H7 (cell line): ENCODE measurements around the gene CEPT1. TPM values are rescaled to one million over a fixed set of nuclear protein-coding genes. Genes with fewer than 3 reads are reported as not detected.
"Not testable (repeated sequence)": the region's sequence is repeated elsewhere in the genome, so short reads cannot be mapped to it uniquely, and the experiment has no call there.

Experiments used
- DNase-seq: peaks from one replicate; pipeline ENCODE4 v3.0.0; 2012
- H3K27me3 ChIP-seq: 2 replicates; pipeline ENCODE4 v1.6.0; 2011; ENCODE audit warnings: mild to moderate bottlenecking, low read length; ENCODE audit not compliant: control insufficient read depth, insufficient read depth
- H3K36me3 ChIP-seq: replicated peaks from 2 replicates; pipeline ENCODE4 v1.5.1; 2011; ENCODE audit warnings: low read length; ENCODE audit not compliant: control insufficient read depth, insufficient read depth
- H3K4me3 ChIP-seq: 2 replicates; pipeline ENCODE4 v1.5.1; 2011; ENCODE audit warnings: low read depth, mild to moderate bottlenecking, control low read depth, low read length, moderate library complexity; ENCODE audit not compliant: insufficient read depth
- total RNA-seq: library from RNA; depleted of rRNA; stranded (reverse); fragments of >200 nt; shearing (Covaris generic); gene quantifications from 2 replicates; pipeline ENCODE4 v1.2.3, GENCODE V29; 2014

CEPT1 gene
- total RNA-seq, 1 experiment from 2014 or later, result 20.1 TPM

DNA sequence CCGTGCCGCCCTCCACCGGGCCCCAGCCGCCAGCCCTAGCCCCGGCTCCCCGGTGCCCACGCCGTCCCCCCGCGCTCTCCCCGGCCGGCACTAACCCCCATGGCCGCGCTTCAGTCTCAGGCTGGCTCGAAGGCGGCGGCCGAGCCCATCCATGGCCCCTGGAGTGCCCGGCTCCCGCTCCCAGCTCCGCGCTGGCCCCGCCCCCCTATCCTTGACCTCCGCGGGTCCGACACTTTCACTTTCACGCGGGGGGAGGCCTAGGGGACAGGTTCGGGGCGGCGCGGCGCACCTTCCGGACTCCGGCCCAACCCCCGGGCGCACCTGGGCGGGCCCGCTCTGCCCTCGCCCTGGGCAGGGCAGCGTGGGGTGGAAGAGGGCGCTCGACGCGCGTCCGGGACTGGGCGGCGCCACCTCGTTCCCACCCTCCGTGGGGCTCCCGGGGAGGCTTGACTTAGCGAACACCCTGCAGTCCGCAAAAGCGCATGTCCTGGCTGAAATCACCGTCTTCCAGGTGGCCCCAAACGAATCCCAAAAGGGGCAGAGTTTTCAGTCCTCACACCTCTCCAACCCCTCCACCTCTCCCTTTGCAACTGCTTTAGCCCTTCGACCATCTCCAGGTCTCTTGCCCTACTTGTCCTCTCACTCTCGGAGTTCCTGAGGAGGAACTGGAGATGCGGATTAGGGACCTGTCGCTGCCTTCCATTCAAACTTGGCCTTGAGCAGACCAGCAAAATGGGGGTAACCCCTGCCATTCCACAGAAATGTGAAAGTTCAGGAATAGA, 64.4 kb downstream of the CEPT1 start:
- H3K4me3 ChIP-seq, result no peak overlapping the region; the same call in 1 of the 2 replicates
- peaks cover 11% of the 10 kb centered on the region; the same call in 1 of the 2 replicates for H3K27me3 ChIP-seq
- no peaks in the 10 kb centered on the region for H3K36me3 ChIP-seq
- DNase-seq, result peak; percentile 54

DNA sequence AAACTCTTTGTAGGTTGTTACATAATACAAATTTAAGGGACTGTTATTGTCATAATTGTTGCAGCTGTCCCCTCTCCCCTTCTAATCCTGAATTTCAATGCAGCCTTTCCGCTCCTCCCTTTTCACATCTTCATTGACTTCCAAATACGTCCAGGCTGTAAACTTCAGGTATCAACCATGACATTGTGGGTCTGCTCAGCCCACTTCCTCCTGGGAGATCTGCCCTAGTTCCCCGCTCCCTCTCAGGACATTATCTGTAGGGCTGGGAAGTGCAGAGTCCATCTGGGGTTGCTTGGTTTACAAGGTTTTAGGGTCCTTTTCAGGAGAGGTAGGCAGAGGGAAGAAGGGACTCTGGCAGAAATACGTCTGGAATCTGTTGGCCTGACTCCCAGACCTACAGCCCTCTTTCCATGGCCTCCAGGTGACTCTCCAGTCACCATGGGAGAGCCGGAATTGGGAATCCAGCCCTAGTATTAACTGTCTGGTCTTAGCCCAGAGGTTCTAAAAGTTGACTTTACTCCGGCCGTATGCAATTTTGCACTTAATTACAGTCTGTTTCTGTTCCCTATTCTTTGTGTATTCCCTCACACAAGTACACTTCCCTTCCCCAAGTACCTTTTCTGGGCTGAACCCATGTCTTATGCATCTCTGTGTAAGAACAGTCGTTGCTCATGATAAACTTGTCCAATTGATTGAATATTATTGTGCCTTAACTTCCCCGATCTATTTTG, 65.1 kb downstream of the CEPT1 start:
- Histone ChIP-seq H3K27me3 (peaks cover 11% of the 10 kb centered on the region; the same call in 1 of the 2 replicates), H3K36me3 (no peaks in the 10 kb centered on the region), H3K4me3 (no peak overlapping the region)
- no peak for DNase-seq

DNA sequence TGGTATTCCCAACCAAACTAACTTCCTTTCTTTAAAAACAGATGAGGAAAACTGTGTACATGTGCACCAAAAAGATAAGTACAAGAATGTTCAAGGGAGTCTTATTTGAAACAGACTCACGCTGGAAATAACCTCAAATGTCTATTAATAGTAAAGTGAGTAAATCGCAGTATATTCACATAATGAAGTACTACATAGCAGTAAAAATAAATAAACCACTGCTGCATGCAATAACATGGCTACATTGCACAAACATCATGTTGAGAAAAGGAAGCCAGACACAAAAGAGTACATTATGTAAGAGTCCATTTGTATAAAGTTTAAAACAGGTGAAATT, 65.7 kb downstream of the CEPT1 start:
- no peak overlapping the region for H3K4me3 ChIP-seq
- peaks cover 11% of the 10 kb centered on the region; the same call in 1 of the 2 replicates for H3K27me3 ChIP-seq
- no peaks in the 10 kb centered on the region for H3K36me3 ChIP-seq
- no peak for DNase-seq

DNA sequence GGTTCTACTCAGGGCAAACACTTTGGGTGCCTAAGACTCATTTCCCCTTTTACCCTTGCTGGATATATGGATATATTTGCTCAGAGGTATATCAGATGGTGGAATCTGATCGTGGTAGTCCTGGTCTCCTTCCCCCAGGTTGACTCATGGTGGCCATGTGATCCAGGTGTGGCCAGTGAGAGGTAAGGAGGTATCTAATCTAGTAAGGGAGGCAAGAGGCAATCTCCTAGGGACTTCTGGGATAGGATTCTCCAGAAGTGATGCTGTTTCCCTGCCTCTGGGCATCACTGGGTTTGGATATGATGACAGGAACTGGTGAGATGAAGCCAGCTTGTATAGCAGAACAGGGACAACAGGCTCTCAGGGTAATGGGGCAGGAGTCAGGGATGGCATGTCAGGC, 68.9 kb downstream of the CEPT1 start:
- Histone ChIP-seq H3K27me3 (peaks cover 8% of the 10 kb centered on the region; the same call in 1 of the 2 replicates), H3K4me3 (no peak overlapping the region), H3K36me3 (no peaks in the 10 kb centered on the region)
- DNase-seq, result no peak

DNA sequence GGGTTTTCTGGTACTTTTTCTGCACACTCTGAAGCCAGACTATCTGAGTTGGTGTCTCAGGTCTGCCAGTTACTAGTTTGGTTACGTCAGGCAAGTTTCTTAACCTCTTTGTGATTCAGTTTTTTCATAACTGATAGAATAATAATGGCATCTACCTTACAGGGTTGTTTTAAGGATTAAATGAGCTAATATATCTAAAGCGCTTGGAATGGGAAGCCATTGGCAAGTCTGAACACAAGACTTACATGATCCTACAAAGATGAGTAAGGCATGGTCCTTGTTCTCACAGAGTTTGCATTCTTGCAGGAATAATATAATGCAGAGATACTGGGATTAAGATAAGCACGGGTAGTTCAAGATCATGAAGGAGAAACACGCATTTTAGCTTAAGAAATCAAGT, 69.6 kb downstream of the CEPT1 start:
- H3K36me3 ChIP-seq, result no peaks in the 10 kb centered on the region
- H3K4me3 ChIP-seq, result no peak overlapping the region
- H3K27me3 ChIP-seq, result peaks cover 5% of the 10 kb centered on the region; the same call in 1 of the 2 replicates
- no peak for DNase-seq

DNA sequence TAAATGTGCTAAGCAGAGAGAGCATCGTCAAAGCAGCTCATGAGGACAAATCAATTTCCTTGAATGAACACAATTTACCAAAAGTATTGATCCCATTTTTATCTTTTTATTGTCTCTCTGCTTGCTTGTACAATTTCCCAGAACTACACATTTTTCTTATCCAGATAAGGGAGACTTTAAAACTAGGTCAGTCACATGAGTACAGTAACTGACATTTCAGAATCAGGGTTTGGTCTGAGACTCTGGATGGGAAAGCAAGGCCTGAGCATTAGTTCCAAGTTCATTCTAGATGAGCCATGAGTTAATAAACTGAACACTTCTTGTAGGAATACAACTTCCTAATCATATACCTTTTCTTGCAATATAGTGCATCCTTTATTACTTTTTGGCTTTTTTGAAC, 71.9 kb downstream of the CEPT1 start:
- DNase-seq, result no peak
- no peak overlapping the region for H3K4me3 ChIP-seq
- H3K36me3 ChIP-seq, result no peaks in the 10 kb centered on the region
- no peaks in the 10 kb centered on the region for H3K27me3 ChIP-seq

DNA sequence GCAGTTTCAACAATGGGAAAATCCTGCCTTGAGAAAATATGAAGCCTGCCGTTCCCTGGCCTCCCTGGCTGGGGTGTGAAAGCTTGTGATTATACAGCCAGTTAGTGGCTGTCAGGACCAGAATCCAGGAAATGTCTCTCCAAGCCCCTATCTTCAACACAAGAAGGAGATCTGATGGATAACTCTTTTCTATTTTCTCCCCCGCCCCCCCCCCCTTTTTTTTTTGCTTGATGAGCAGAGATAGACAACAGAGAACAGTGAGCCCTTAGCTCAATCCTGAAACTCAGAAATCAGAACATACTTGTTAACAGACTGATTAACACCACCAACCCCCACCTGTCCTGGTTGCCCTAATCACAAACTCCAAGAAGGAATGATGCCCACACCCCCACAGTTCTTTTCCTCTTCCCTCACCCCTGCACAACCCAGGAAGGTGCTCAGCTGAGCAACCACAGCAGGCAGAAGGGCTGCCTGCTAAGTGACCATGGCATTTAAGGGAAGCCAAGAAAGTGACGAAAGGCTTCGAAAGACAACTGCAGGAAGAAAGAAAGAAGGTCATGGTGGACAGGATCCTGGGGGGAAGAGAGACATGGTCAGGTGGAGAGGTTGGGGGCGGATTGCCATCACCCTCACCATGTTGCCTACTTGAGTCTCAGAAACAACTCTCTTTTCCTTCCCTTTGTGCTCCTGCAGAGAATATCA, 72.8 kb downstream of the CEPT1 start:
- Histone ChIP-seq H3K27me3 (no peaks in the 10 kb centered on the region), H3K36me3 (no peaks in the 10 kb centered on the region), H3K4me3 (no peak overlapping the region)
- DNase-seq, result no peak

DNA sequence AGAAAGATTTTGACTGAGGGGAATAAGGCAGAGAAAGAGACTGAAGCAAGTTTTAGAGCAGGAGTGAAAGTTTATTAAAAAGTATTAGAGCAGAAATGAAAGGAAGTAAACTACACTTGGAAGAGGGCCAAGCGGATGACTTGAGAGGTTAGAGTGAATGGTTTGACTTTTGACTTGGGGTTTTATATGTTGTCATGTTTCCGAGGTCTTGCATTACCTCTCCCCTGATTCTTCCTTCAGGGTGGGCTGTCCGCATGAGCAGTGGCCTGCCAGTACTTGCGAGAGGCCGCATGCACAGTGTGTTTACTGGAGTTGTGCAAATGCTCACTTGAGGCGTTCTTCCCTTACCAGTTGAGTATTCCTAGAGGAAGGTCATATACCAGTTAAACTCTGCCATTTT, 73.4 kb downstream of the CEPT1 start:
- Histone ChIP-seq H3K27me3 (no peaks in the 10 kb centered on the region), H3K4me3 (no peak overlapping the region), H3K36me3 (no peaks in the 10 kb centered on the region)
- no peak for DNase-seq

DNA sequence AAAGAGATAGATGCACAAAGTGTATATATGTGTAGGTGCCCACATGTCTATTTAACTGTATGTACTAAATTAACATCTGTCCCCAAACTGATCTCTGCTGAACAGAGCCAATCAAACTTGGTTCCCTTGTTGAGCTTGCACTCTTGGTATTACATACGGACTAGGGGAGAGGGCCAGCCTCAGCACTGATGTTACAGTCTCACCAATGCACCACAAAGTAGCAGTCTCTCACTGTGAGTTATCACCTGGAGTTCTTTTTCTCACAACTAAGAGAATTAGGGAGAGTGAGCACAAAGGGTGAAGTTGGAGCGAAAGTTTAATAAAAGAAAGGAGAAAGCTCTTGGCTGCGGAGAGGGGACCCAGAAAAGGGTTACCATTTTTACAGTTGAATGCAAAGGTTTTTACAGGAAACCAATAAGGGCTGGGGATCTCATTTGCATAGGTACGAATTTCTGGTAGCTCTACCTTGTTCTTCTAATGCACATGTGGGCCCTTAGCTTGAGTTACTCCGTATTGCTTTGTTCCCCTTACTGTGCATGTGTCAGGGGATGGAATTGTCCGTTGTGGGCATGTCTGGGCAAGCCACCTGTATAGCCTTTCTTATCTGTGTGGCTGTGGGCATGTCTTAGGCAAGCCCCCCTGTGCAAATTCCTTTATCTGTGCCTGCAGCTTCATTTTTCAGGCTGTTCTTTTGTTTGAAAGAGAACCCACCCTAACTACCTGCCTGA, 74.2 kb downstream of the CEPT1 start:
- no peak overlapping the region for H3K4me3 ChIP-seq
- no peaks in the 10 kb centered on the region for H3K27me3 ChIP-seq
- no peaks in the 10 kb centered on the region for H3K36me3 ChIP-seq
- DNase-seq, result no peak

DNA sequence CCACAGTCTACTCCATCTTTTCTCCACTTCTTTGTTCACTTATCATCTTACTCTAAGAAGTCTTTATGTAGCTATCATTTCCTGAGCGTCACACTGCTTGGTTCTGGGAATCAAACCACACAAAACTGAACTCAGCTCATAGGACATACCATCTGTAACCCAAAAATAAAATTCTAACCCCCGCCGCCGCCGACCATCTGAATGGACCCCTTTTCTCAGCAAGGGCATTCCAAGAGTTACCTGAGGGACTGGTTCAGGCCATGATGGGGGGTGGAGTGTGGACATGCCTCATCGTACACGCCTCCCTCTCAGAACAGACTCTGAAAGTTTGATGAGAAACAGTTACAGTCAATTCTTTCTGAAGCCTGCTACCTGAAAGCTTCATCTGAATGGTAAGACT, 74.9 kb downstream of the CEPT1 start:
- no peak for DNase-seq

DNA sequence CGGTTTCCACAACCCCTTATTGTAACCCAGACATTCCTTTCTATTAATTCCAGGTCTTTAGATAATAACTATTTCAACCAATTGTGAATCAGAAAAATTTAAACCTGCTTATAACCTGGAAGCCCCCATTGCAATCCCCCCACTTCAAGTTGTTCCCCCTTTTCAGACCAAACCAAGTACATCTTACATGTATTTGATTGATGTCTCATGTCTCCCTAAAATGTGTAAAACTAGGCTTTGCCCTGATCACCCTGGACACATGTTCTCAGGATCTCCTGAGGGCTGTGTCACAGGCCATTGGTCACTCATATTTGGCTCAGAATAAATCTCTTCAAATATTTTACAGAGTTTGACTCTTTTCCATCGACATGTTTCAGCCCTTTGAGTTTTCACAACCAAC, 75.3 kb downstream of the CEPT1 start:
- not testable (repeated sequence) for H3K4me3 ChIP-seq, DNase-seq

More for the DNA sequence above, 74.9 kb downstream of the CEPT1 start:
- Histone ChIP-seq H3K27me3 (no peaks in the 10 kb centered on the region), H3K4me3 (no peak overlapping the region), H3K36me3 (no peaks in the 10 kb centered on the region)

DNA sequence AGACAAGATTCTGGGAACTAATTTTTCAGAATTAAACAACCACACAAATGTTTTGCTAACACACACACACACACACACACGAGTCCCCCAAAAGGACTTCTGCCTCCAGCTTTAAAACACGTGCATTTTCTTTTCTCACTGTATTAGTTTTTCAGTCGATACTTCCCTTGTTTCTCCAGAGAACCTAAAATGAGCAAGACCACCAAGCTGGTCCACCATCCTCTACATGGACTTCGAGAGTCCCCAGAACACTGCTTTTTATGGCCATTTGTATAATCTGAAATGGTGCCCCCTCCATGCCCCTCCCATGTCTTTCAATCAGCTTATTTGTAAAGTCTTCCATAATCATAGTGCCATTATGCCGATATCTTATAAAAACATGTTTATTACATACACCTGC, 76.7 kb downstream of the CEPT1 start:
- no peak overlapping the region for H3K4me3 ChIP-seq
- DNase-seq, result no peak
- H3K27me3 ChIP-seq, result no peaks in the 10 kb centered on the region
- no peaks in the 10 kb centered on the region for H3K36me3 ChIP-seq

More for the DNA sequence above, 75.3 kb downstream of the CEPT1 start:
- not testable (repeated sequence) for H3K36me3 ChIP-seq, H3K27me3 ChIP-seq

DNA sequence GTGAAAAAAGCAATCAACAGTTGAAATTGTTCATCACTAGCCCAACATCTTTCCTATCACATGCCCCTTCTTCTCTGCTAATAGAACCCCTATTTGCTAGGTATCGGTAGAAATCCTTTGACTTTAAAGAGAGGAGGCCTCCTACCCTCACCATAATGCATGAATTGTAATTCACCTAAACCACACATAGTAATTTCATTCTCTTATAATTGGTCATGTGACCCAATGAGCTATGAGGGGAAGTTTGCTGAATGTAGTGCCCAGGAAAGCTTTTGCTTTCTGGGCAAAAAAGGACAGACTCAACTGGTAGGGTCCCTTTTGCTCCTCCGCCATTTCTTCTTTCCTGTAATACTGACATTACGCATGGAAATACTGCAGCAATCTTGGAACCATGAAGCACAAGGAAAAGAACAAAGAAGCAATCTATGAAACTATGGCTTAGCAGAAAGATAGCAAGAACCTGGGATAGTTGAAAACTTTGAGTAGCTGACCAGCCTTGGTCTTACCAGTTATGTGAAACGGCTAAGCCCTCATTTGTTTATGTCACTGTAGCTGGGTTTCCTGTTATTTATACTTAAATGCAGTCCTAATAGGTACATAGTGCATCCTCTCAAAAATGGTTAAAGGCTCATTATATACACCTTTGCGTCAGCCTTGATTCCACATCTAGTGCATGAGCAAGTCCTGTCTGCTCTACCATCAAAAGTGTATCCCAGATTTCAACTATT, 77.3 kb downstream of the CEPT1 start:
- no peak overlapping the region for H3K4me3 ChIP-seq
- DNase-seq, result no peak
- H3K36me3 ChIP-seq, result no peaks in the 10 kb centered on the region
- no peaks in the 10 kb centered on the region for H3K27me3 ChIP-seq
